Measurements from ENCODE around the gene HP. TPM values are rescaled to one million over a fixed set of nuclear protein-coding genes. Genes with fewer than 3 reads are reported as not detected.
"Not testable (repeated sequence)": the region's sequence is repeated elsewhere in the genome, so short reads cannot be mapped to it uniquely, and the experiment has no call there.

HP gene
- total and polyA plus RNA-seq, 10 of the 15 experiments (the other 5 are each of a cell fraction or from before 2014, with no cell fraction given): 10.8 TPM; not detected in 9

GRCh38 chr16:72055911-72056310 is 1.6 kb downstream of the HP start:
- intact Hi-C loops (cut with micrococcal nuclease; ENCODE audit: unreplicated experiment): no loop called here
- Histone ChIP-seq H3K4me3 (no peak overlapping the region), H3K36me3 (ENCODE audit: control insufficient read depth in 2 of 2, insufficient read depth in 2 of 2, low read length in 1 of 2) (no peaks in the 10 kb centered on the region), H3K9ac (ENCODE audit: control insufficient read depth, insufficient read depth, low read length) (no peak overlapping the region), H3K27ac (ENCODE audit: control insufficient read depth, insufficient read depth) (no peak overlapping the region), H3K9me3 (replicated peaks; ENCODE audit: control insufficient read depth, insufficient read depth, low read length) (no peaks in the 10 kb centered on the region), H3K27me3 (replicated peaks in 1 of 2; ENCODE audit: control insufficient read depth in 2 of 2, insufficient read depth in 2 of 2, low read length in 1 of 2) (no peaks in the 10 kb centered on the region), H3K4me1 (ENCODE audit: control insufficient read depth, insufficient read depth, low read length) (no peaks in the 10 kb centered on the region), H3K79me2 (ENCODE audit: control insufficient read depth, insufficient read depth, low read length) (no peaks in the 10 kb centered on the region), H4K20me1 (ENCODE audit: control insufficient read depth, insufficient read depth) (no peaks in the 10 kb centered on the region), H3K4me2 (ENCODE audit: control insufficient read depth, insufficient read depth) (no peak overlapping the region), H2AFZ (ENCODE audit: control insufficient read depth, low read depth, low read length) (no peak overlapping the region)
- POLR2A ChIA-PET: no interaction called here
- CTCF ChIA-PET: no interaction called here
- ATAC-seq (no peak), DNase-seq (ENCODE audit: low read depth, low spot score) (no peak), FAIRE-seq (no peak)
- RAD21 ChIA-PET (ENCODE audit: unreplicated experiment): no interaction called here
- in situ Hi-C loops (cut with MboI): no loop called here
- BruUV-seq (replicated peaks): no TSS peak
- TF ChIP-seq PML (IDR thresholded peaks at IDR 0.05; ENCODE audit: low read length): no peak
- TF ChIP-seq ZNF622 (IDR thresholded peaks at IDR 0.05): no peak
- no peak for TF ChIP-seq HSF1 (IDR thresholded peaks at IDR 0.05; ENCODE audit: low read depth, low read length)
- TF ChIP-seq SREBF1 (IDR thresholded peaks at IDR 0.05; ENCODE audit: low read length): no peak
- TF ChIP-seq KAT2A (conservative IDR thresholded peaks at IDR 0.05; ENCODE audit: control insufficient read depth, low read depth, low read length): no peak
- no peak for TF ChIP-seq POLR2AphosphoS2 (IDR thresholded peaks at IDR 0.05; ENCODE audit: low read depth, low read length)
- no peak for TF ChIP-seq FOXM1 (IDR thresholded peaks at IDR 0.05; ENCODE audit: low read depth, low read length)
- TF ChIP-seq BHLHE40 (IDR thresholded peaks at IDR 0.05; ENCODE audit: borderline replicate concordance in 1 of 2, low read depth in 2 of 2, low read length in 1 of 2): no peak
- TF ChIP-seq REST (IDR thresholded peaks at IDR 0.05; ENCODE audit: low read depth, low read length): no peak
- WGBS (ENCODE audit: insufficient coverage, insufficient replicate concordance, low lambda C conversion rate, missing lambda C conversion rate): 43% methylated on average over 4 of the region's 4 CpGs
- SMC1A ChIA-PET (ENCODE audit: uncharacterized antibody, unreplicated experiment): interaction anchor here (0.6 kb wide), 1 partner anchor 417 kb away, joined by 3 read pairs; no protein-coding TSS in a partner anchor

GRCh38 chr16:72057313-72057712 is 3.0 kb downstream of the HP start:
- BruUV-seq (replicated peaks); ATAC-seq; H3K27ac ChIP-seq (ENCODE audit: control insufficient read depth, insufficient read depth); DNase-seq (ENCODE audit: low read depth, low spot score); H3K4me3 ChIP-seq; H3K9me3 ChIP-seq (replicated peaks; ENCODE audit: control insufficient read depth, insufficient read depth, low read length); H3K9ac ChIP-seq (ENCODE audit: control insufficient read depth, insufficient read depth, low read length); CTCF ChIA-PET; RAD21 ChIA-PET (ENCODE audit: unreplicated experiment); FAIRE-seq; H2AFZ ChIP-seq (ENCODE audit: control insufficient read depth, low read depth, low read length); H3K36me3 ChIP-seq (ENCODE audit: control insufficient read depth in 2 of 2, insufficient read depth in 2 of 2, low read length in 1 of 2); H3K79me2 ChIP-seq (ENCODE audit: control insufficient read depth, insufficient read depth, low read length); SMC1A ChIA-PET (ENCODE audit: uncharacterized antibody, unreplicated experiment); H3K4me2 ChIP-seq (ENCODE audit: control insufficient read depth, insufficient read depth); intact Hi-C loops (cut with micrococcal nuclease; ENCODE audit: unreplicated experiment); H3K27me3 ChIP-seq (replicated peaks in 1 of 2; ENCODE audit: control insufficient read depth in 2 of 2, insufficient read depth in 2 of 2, low read length in 1 of 2); in situ Hi-C loops (cut with MboI); H3K4me1 ChIP-seq (ENCODE audit: control insufficient read depth, insufficient read depth, low read length); H4K20me1 ChIP-seq (ENCODE audit: control insufficient read depth, insufficient read depth); POLR2A ChIA-PET: not testable (repeated sequence)
- WGBS (ENCODE audit: insufficient coverage, insufficient replicate concordance, low lambda C conversion rate, missing lambda C conversion rate): 100% methylated on average over 1 of the region's 6 CpGs

Measured in GM12878 (cell line).